ENCODE results near the gene KBTBD12. TPM values are rescaled to one million over a fixed set of nuclear protein-coding genes. Genes with fewer than 3 reads are reported as not detected.

The KBTBD12 gene
- total RNA-seq, 1 experiment from 2014 or later = not detected

- Histone ChIP-seq H3K9ac (ENCODE audit: low read length) (no peak overlapping the region), H3K36me3 (ENCODE audit: control insufficient read depth in 1 of 2, insufficient read depth in 2 of 2, low read length in 2 of 2) (no peaks in the 10 kb centered on the region), H2AFZ (ENCODE audit: low read depth, low read length, poor library complexity, severe bottlenecking) (no peak overlapping the region), H4K20me1 (ENCODE audit: insufficient read depth) (no peaks in the 10 kb centered on the region), H3K4me1 (ENCODE audit: control insufficient read depth in 1 of 2, insufficient read depth in 2 of 2, low read length in 2 of 2) (no peaks in the 10 kb centered on the region), H3K9me3 (ENCODE audit: control insufficient read depth in 1 of 2, insufficient read depth in 1 of 2, low read depth in 1 of 2, low read length in 2 of 2) (no peaks in the 10 kb centered on the region), H3K4me3 (replicated peaks in 1 of 2; ENCODE audit: low read depth in 1 of 2, low read length in 2 of 2) (no peak overlapping the region), H3K27ac (ENCODE audit: low read depth, low read length) (no peak overlapping the region), H3K27me3 (ENCODE audit: insufficient read depth, low read length) (no peaks in the 10 kb centered on the region), H3K9me2 (ENCODE audit: insufficient read depth) (no peaks in the 10 kb centered on the region), H3K4me2 (ENCODE audit: low read length) (no peak overlapping the region), H3K79me2 (ENCODE audit: insufficient read depth, low read length) (no peaks in the 10 kb centered on the region)
- TF ChIP-seq SRF (IDR thresholded peaks at IDR 0.05; ENCODE audit: low read depth) = no peak
- no peak for TF ChIP-seq CEBPB (IDR thresholded peaks at IDR 0.05; ENCODE audit: low read depth)
- TF ChIP-seq POLR2AphosphoS5 (IDR thresholded peaks at IDR 0.05; ENCODE audit: low read depth, low read length) = no peak
- TF ChIP-seq POLR2A (IDR thresholded peaks at IDR 0.05; ENCODE audit: borderline replicate concordance, extremely low read depth, insufficient read depth, insufficient read length) = no peak
- no peak for TF ChIP-seq ELF1 (IDR thresholded peaks at IDR 0.05; ENCODE audit: borderline replicate concordance, low read depth)
- no peak for TF ChIP-seq SIN3A (IDR thresholded peaks at IDR 0.05; ENCODE audit: low read depth)
- TF ChIP-seq EZH2 (IDR thresholded peaks at IDR 0.05) = no peak
- no peak for TF ChIP-seq REST (IDR thresholded peaks at IDR 0.05; ENCODE audit: low read depth)
- no peak for TF ChIP-seq RAD21 (IDR thresholded peaks at IDR 0.05; ENCODE audit: low read depth)
- no peak for TF ChIP-seq EGR1 (IDR thresholded peaks at IDR 0.05; ENCODE audit: low read depth)
- no peak for TF ChIP-seq TCF7L2 (IDR thresholded peaks at IDR 0.05; ENCODE audit: borderline replicate concordance, extremely low read depth, insufficient read depth, insufficient read length)
- TF ChIP-seq MAX (IDR thresholded peaks at IDR 0.05) = no peak
- TF ChIP-seq ZFX (IDR thresholded peaks at IDR 0.05) = no peak
- POLR2A ChIA-PET = no interaction called here
- RAD21 ChIA-PET (ENCODE audit: low non-redundant PET in 1 of 2, low total read pairs in 2 of 2, uncharacterized antibody in 2 of 2, unreplicated experiment in 2 of 2) = no interaction called here
- BruUV-seq (replicated peaks) = no TSS peak
- CTCF ChIA-PET = no interaction called here
- DNase-seq (ENCODE audit: low read depth, low spot score) (no peak), ATAC-seq (no peak)
- intact Hi-C loops (cut with micrococcal nuclease) = no loop called here
Measured at GRCh38 chr3:127902486-127902885, 12.5 kb upstream of the KBTBD12 start.

Data from HCT116 (cell line).